HEK293 (cell line): ENCODE results near the gene LDB2.

ENCODE experiments used
- CTCF ChIA-PET: fragments of 350-600 bp; formaldehyde crosslinking; extraction: SDS; loops from one replicate; lab custom pipeline; 2021; ENCODE audit warnings: antibody characterized with exemption; lab: Yijun Ruan, JAX
- POLR2A ChIA-PET: fragments of 300-600 bp; formaldehyde crosslinking; extraction: SDS; loops from one replicate; lab custom pipeline; 2020; ENCODE audit warnings: antibody characterized with exemption, inconsistent platforms; lab: Yijun Ruan, JAX
- H3K27ac ChIP-seq: fragments of 200-500 bp; sonication (Bioruptor generic); 2 replicates; pipeline ENCODE4 v1.5.1; 2014; ENCODE audit warnings: low read depth, low read length, control low read depth, inconsistent platforms; ENCODE audit errors: extremely low read depth
- H3K36me3 ChIP-seq, 2 experiments: fragments of 200-500 bp in 1 of 2; sonication (Bioruptor generic) in 1 of 2; 1 replicate in 1 of 2; 2 replicates in 1 of 2; pipeline ENCODE4 v1.5.1; 2014 to 2017; ENCODE audit warnings: inconsistent platforms in 2 of 2, low read length in 2 of 2; ENCODE audit not compliant: control insufficient read depth in 2 of 2, insufficient read depth in 1 of 2
- H3K4me1 ChIP-seq: fragments of 200-500 bp; sonication (Bioruptor generic); 2 replicates; pipeline ENCODE4 v1.5.1; 2014; ENCODE audit warnings: mild to moderate bottlenecking, low read length, inconsistent platforms; ENCODE audit not compliant: control insufficient read depth, insufficient read depth
- H3K4me3 ChIP-seq: 2 replicates; pipeline ENCODE4 v1.5.1; 2011; ENCODE audit warnings: low read depth, mild to moderate bottlenecking, control low read depth, low read length, moderate library complexity
- H3K9me3 ChIP-seq: fragments of 200-500 bp; sonication (Bioruptor generic); 2 replicates; pipeline ENCODE4 v1.5.1; 2014; ENCODE audit warnings: low read depth, low read length, inconsistent platforms; ENCODE audit not compliant: control insufficient read depth, insufficient read depth
- HOXA7 ChIP-seq: sonication (generic); formaldehyde crosslinking; IDR thresholded peaks from 2 replicates; pipeline ENCODE4 v1.8.1; 2022; ENCODE audit warnings: missing genetic modification reagents, borderline replicate concordance
- IKZF3 ChIP-seq: fragments of 450-650 bp; IDR thresholded peaks from 2 replicates; pipeline ENCODE4 v1.5.0; 2018; ENCODE audit warnings: missing biosample characterization, mild to moderate bottlenecking, missing genetic modification characterization, moderate library complexity
- MEIS1 ChIP-seq: sonication (generic); formaldehyde crosslinking; IDR thresholded peaks from 2 replicates; pipeline ENCODE4 v1.8.1; 2022; ENCODE audit warnings: missing genetic modification reagents, mild to moderate bottlenecking, borderline replicate concordance
- MYNN ChIP-seq: fragments of 450-650 bp; formaldehyde crosslinking; IDR thresholded peaks from 2 replicates; pipeline ENCODE4 v1.5.1; 2016; ENCODE audit warnings: missing biosample characterization, missing genetic modification characterization, borderline replicate concordance
- PBX3 ChIP-seq: sonication (generic); formaldehyde crosslinking; IDR thresholded peaks from 2 replicates; pipeline ENCODE4 v1.8.1; 2022; ENCODE audit warnings: mild to moderate bottlenecking, moderate library complexity, missing genetic modification reagents
- REPIN1 ChIP-seq: fragments of 450-650 bp; formaldehyde crosslinking; IDR thresholded peaks from 2 replicates; pipeline ENCODE4 v1.5.1; 2017; ENCODE audit warnings: missing biosample characterization, missing genetic modification characterization, low read depth
- SP7 ChIP-seq: fragments of 450-650 bp; formaldehyde crosslinking; IDR thresholded peaks from 2 replicates; pipeline ENCODE4 v1.5.1; 2016; ENCODE audit warnings: missing biosample characterization, missing genetic modification characterization
- ZBTB48 ChIP-seq: fragments of 450-650 bp; formaldehyde crosslinking; IDR thresholded peaks from 2 replicates; pipeline ENCODE4 v1.5.1; 2016; ENCODE audit warnings: missing biosample characterization, missing genetic modification characterization
- ZBTB7A ChIP-seq: fragments of 450-650 bp; formaldehyde crosslinking; IDR thresholded peaks from 2 replicates; pipeline ENCODE4 v1.5.1; 2016; ENCODE audit warnings: low read depth, missing biosample characterization, missing genetic modification characterization
- ZNF148 ChIP-seq: fragments of 450-650 bp; formaldehyde crosslinking; IDR thresholded peaks from 2 replicates; pipeline ENCODE4 v1.5.0; 2017; ENCODE audit warnings: missing biosample characterization, missing genetic modification characterization, borderline replicate concordance
- ZNF211 ChIP-seq: fragments of 450-650 bp; formaldehyde crosslinking; IDR thresholded peaks from 2 replicates; pipeline ENCODE4 v1.5.1; 2016; ENCODE audit warnings: low read depth, missing biosample characterization, missing genetic modification characterization
- ZNF335 ChIP-seq: fragments of 450-650 bp; formaldehyde crosslinking; conservative IDR thresholded peaks from 2 replicates; pipeline ENCODE4 v1.5.1; 2016; ENCODE audit warnings: missing biosample characterization, missing genetic modification characterization
- ZNF416 ChIP-seq: fragments of 450-650 bp; formaldehyde crosslinking; IDR thresholded peaks from 2 replicates; pipeline ENCODE4 v1.5.1; 2016; ENCODE audit warnings: missing biosample characterization, missing genetic modification characterization
- ZNF48 ChIP-seq: fragments of 450-650 bp; formaldehyde crosslinking; IDR thresholded peaks from 2 replicates; pipeline ENCODE4 v1.5.1; 2016; ENCODE audit warnings: missing biosample characterization, missing genetic modification characterization
- ZNF510 ChIP-seq: fragments of 450-650 bp; formaldehyde crosslinking; IDR thresholded peaks from 2 replicates; pipeline ENCODE4 v1.5.1; 2018; ENCODE audit warnings: mild to moderate bottlenecking, missing genetic modification characterization, missing biosample characterization; ENCODE audit not compliant: insufficient replicate concordance
- ZNF610 ChIP-seq: fragments of 450-650 bp; formaldehyde crosslinking; IDR thresholded peaks from 2 replicates; pipeline ENCODE4 v1.5.1; 2016; ENCODE audit warnings: missing biosample characterization, missing genetic modification characterization, borderline replicate concordance
- ZNF624 ChIP-seq: fragments of 450-650 bp; formaldehyde crosslinking; IDR thresholded peaks from 2 replicates; pipeline ENCODE4 v1.5.1; 2017; ENCODE audit warnings: missing biosample characterization, missing genetic modification characterization
- ZNF658 ChIP-seq: fragments of 450-650 bp; formaldehyde crosslinking; IDR thresholded peaks from 2 replicates; pipeline ENCODE4; 2016; ENCODE audit warnings: missing biosample characterization, missing genetic modification characterization
- ZNF791 ChIP-seq: fragments of 450-650 bp; formaldehyde crosslinking; IDR thresholded peaks from 2 replicates; pipeline ENCODE4 v1.5.1; 2016; ENCODE audit warnings: missing biosample characterization, missing genetic modification characterization
- TF ChIP-seq, protein P1 (sequence below): IDR thresholded peaks from 2 replicates; pipeline ENCODE4 v1.6.1; 2011; ENCODE audit warnings: mild to moderate bottlenecking, low read depth, low read length, borderline replicate concordance
- TF ChIP-seq, protein P2 (sequence below): fragments of 450-650 bp; formaldehyde crosslinking; IDR thresholded peaks from 2 replicates; pipeline ENCODE4 v1.5.1; 2016; ENCODE audit warnings: missing biosample characterization, missing genetic modification characterization

LDB2 gene

GRCh38 chr4:16574981-16575380 is 323.5 kb downstream of the LDB2 start (continued):
- TF ChIP-seq ZNF658 (tag by site-specific recombination), result no peak
- TF ChIP-seq HOXA7 (CRISPR knock-in tag), result no peak

- POLR2A ChIA-PET, result no interaction called here
- TF ChIP-seq MYNN (tag by site-specific recombination), result no peak
- TF ChIP-seq, protein P1, sequence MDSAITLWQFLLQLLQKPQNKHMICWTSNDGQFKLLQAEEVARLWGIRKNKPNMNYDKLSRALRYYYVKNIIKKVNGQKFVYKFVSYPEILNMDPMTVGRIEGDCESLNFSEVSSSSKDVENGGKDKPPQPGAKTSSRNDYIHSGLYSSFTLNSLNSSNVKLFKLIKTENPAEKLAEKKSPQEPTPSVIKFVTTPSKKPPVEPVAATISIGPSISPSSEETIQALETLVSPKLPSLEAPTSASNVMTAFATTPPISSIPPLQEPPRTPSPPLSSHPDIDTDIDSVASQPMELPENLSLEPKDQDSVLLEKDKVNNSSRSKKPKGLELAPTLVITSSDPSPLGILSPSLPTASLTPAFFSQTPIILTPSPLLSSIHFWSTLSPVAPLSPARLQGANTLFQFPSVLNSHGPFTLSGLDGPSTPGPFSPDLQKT, result no peak
- TF ChIP-seq ZBTB7A (tag by site-specific recombination), result no peak
- no peak for TF ChIP-seq ZNF510 (tag by site-specific recombination)
- TF ChIP-seq MEIS1 (CRISPR knock-in tag), result no peak
- TF ChIP-seq PBX3, result no peak
- no peak for TF ChIP-seq ZNF211 (tag by site-specific recombination)
- TF ChIP-seq ZNF624, result no peak
- no peak for TF ChIP-seq ZNF48
- no peak for TF ChIP-seq SP7 (tag by site-specific recombination)
- TF ChIP-seq ZBTB48 (tag by site-specific recombination), result no peak
- TF ChIP-seq, protein P2, sequence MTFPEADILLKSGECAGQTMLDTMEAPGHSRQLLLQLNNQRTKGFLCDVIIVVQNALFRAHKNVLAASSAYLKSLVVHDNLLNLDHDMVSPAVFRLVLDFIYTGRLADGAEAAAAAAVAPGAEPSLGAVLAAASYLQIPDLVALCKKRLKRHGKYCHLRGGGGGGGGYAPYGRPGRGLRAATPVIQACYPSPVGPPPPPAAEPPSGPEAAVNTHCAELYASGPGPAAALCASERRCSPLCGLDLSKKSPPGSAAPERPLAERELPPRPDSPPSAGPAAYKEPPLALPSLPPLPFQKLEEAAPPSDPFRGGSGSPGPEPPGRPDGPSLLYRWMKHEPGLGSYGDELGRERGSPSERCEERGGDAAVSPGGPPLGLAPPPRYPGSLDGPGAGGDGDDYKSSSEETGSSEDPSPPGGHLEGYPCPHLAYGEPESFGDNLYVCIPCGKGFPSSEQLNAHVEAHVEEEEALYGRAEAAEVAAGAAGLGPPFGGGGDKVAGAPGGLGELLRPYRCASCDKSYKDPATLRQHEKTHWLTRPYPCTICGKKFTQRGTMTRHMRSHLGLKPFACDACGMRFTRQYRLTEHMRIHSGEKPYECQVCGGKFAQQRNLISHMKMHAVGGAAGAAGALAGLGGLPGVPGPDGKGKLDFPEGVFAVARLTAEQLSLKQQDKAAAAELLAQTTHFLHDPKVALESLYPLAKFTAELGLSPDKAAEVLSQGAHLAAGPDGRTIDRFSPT (tag by site-specific recombination), result no peak
- TF ChIP-seq IKZF3 (tag by site-specific recombination), result no peak
- no peak for TF ChIP-seq ZNF791 (tag by site-specific recombination)
- no peak for TF ChIP-seq REPIN1 (tag by site-specific recombination)
- TF ChIP-seq ZNF148 (tag by site-specific recombination), result no peak
- TF ChIP-seq ZNF335, result no peak
- no peak for TF ChIP-seq ZNF610 (tag by site-specific recombination)
- no peak for TF ChIP-seq ZNF416
- TF ChIP-seq, all 188 proteins: peak for 0
- no peaks in the 10 kb centered on the region for H3K9me3 ChIP-seq
- no peaks in the 10 kb centered on the region for H3K4me1 ChIP-seq
- CTCF ChIA-PET, result no interaction called here
- H3K4me3 ChIP-seq, result no peak overlapping the region
- no peak overlapping the region for H3K27ac ChIP-seq
- no peaks in the 10 kb centered on the region for H3K36me3 ChIP-seq
These were observed 324.7 kb downstream of the LDB2 start for GRCh38 chr4:16573739-16574138.
